Measurements from ENCODE around the gene ADD1.

Gene ADD1

GRCh38 chr4:2822461-2823300 is 21.0 kb upstream of the ADD1 start:
- DNase-seq: no peak

GRCh38 chr4:2823301-2823670 is 20.4 kb upstream of the ADD1 start:
- no peak for DNase-seq

GRCh38 chr4:2823671-2824328 is 19.8 kb upstream of the ADD1 start:
- DNase-seq: no peak

GRCh38 chr4:2824329-2824835 is 19.3 kb upstream of the ADD1 start:
- DNase-seq: no peak

- DNase-seq: no peak
Observed at GRCh38 chr4:2824836-2825381, 18.7 kb upstream of the ADD1 start.

- DNase-seq: no peak
Observed at GRCh38 chr4:2825740-2826139, 17.9 kb upstream of the ADD1 start.

GRCh38 chr4:2827071-2827873 is 16.4 kb upstream of the ADD1 start:
- no peak for DNase-seq

GRCh38 chr4:2827874-2828751 is 15.5 kb upstream of the ADD1 start:
- no peak for DNase-seq

- DNase-seq: no peak
Observed at GRCh38 chr4:2828758-2829181, 14.9 kb upstream of the ADD1 start.

GRCh38 chr4:2829321-2829932 is 14.2 kb upstream of the ADD1 start:
- DNase-seq: no peak

GRCh38 chr4:2829933-2830451 is 13.7 kb upstream of the ADD1 start:
- no peak for DNase-seq

GRCh38 chr4:2830632-2831610 is 12.7 kb upstream of the ADD1 start:
- no peak for DNase-seq

- DNase-seq: no peak
Observed at GRCh38 chr4:2831611-2832308, 11.9 kb upstream of the ADD1 start.

- no peak for DNase-seq
Observed at GRCh38 chr4:2832309-2832980, 11.2 kb upstream of the ADD1 start.

GRCh38 chr4:2832981-2833670 is 10.5 kb upstream of the ADD1 start:
- no peak for DNase-seq

GRCh38 chr4:2833671-2834000 is 10.0 kb upstream of the ADD1 start:
- DNase-seq: no peak

- DNase-seq: no peak
Observed at GRCh38 chr4:2834001-2834921, 9.4 kb upstream of the ADD1 start.

Measured in NCI-H1694 (cell line).